ENCODE results near the gene KRTAP2-1. TPM values are rescaled to one million over a fixed set of nuclear protein-coding genes. Genes with fewer than 3 reads are reported as not detected.

Gene KRTAP2-1
- total and polyA plus RNA-seq, 2 of the 8 experiments (the other 6 are each of a cell fraction or from before 2014, with no cell fraction given) = not detected

- TF ChIP-seq CHD7 (IDR thresholded peaks at IDR 0.05; ENCODE audit: insufficient replicate concordance, low read length) (no peak), ATF3 (IDR thresholded peaks at IDR 0.05; ENCODE audit: insufficient read depth, low read depth, low read length) (no peak)
Observed at GRCh38 chr17:41048441-41048840, 1.3 kb upstream of the KRTAP2-1 start (continued).

All from H1 (cell line).